H4 (cell line): Measurements from ENCODE around the gene PLAAT3. TPM values are rescaled to one million over a fixed set of nuclear protein-coding genes. Genes with fewer than 3 reads are reported as not detected.
"Not testable (repeated sequence)": the region's sequence is repeated elsewhere in the genome, so short reads cannot be mapped to it uniquely, and the experiment has no call there.

Experiments used
- DNase-seq: peaks from one replicate; pipeline ENCODE4 v3.0.0-alpha.2; 2015; ENCODE audit warnings: low spot score
- total RNA-seq: library from RNA; depleted of rRNA; stranded (reverse); fragments of >200 nt; shearing (Covaris generic); gene quantifications from 2 replicates; pipeline ENCODE4 v1.2.3, GENCODE V29; 2014; rRNA removed

The PLAAT3 gene
- total RNA-seq, result 4.7 and 9.0 TPM in 2 replicates

DNA sequence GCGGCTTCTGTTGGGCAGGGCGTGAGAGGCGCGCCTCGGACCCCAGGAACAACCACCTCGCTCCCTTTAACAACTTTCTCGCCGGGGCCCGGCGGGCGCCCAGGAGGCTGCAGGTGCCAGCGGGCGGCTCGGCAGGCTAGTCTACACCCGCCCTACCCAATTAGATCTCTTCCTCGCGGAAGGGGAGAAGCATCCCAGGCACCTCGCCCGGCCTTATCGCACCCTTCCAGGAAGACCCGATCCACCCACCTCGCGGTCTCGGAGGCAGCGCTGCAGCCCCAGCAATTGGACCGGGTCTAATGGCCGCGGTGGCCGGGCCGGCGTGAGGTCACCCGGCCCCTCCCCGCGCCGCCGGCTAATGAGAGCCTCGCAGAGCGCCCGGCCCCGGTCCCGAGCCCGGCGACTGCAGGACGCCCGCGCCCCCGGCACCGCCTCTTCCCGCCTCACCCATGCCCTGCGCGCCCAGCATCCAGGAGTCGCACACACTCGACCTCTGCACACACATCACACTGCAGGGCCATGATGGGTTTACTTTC lies at the start of gene PLAAT3:
PLAAT3 (minus strand) TSS at position 298 of the 536 bp plus-strand sequence. CDS start 419 bp downstream, outside the sequence.
- DNase-seq, result no peak

DNA sequence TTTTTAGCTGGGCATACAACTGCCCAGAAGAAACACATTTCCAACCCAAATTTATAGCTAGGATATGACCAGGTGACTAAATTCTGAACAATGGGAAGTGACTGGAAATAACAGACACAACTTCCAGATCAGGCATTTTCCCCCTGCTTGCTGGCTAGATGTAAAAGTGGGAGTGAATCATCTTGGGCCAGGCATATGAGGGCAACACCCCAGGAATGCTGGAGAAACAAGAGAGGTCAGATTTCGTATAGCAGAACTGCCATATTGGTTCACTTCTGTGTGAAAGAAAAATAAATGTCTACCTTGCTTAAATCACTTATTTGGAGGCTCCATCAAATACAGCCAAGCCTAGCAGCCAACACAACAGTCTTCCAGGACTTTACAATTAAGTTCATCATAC lies 49.6 kb upstream of the PLAAT3 start:
- peak; percentile 43 for DNase-seq

DNA sequence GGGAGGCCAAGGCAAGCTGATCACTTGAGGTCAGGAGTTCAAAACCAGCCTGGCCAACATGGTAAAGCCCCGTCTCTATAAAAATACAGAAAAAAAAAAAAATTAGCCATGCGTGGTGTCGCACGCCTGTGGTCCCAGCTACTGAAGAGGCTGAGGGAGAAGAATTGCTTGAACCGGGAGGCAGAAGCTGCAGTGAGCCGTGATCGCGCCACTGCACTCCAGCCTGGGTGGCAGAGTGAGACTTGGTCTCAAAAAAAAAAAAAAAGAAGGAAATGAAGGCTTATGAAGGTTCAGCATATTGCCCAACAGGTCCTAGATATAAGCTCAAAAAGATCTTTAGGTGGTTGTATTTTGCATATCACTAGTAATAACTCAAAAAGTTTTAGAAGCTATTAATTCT lies 46.7 kb upstream of the PLAAT3 start:
- no peak for DNase-seq

DNA sequence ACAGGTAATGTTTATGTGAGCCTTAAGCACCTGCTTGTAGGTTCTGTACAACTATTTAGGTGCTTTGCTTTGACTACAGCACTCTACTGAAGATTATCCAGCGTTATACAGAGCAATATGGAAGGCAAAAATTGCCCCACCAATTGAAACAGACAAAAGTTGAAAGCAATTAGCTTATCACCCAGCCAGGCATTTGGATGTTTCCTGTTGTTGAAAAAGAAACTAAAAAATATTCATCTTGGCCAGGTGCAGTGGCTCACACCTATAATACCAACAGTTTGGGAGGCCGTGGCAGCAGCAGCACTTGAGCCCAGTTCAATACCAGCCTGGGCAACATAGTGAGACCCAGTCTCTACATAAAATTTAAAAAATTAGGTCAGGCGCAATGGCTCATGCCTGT lies 38.4 kb upstream of the PLAAT3 start:
- DNase-seq, result no peak

DNA sequence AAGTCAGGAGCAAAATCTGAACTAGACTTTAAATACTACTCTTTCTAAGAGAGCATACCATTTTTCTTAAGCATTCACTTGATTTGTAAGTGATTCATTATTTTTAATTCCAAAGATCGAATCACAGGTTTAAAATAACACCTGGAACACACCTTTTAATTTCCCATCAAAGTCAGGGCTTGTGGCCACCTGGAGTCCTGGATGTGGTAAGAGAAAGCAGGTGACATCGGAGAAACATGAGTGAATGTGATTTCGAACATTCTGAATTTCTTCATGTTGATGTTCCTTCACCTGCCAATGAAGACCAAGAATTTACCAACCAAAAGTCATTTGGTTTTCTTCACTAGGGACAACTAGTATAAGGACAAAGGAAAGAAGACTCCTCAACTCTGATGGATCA lies 29.0 kb upstream of the PLAAT3 start:
- no peak for DNase-seq

DNA sequence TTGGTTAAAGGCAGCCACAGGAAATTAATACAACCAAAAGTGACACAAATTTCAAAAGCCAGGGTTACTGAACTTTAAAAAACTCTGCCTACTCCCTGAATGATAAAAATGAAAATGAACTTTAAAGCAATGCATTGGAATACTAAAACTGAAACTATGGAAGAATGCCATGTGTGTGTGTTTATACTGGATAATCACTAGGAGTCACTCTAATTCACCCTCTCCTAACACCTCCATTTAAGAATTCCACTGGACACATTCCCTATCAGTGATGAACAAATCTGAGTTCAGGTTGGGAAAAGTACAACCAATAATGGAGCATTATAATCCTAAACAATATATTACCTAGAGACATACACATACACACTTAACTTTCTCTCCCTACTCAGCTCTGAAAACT lies 27.5 kb upstream of the PLAAT3 start:
- DNase-seq, result no peak

DNA sequence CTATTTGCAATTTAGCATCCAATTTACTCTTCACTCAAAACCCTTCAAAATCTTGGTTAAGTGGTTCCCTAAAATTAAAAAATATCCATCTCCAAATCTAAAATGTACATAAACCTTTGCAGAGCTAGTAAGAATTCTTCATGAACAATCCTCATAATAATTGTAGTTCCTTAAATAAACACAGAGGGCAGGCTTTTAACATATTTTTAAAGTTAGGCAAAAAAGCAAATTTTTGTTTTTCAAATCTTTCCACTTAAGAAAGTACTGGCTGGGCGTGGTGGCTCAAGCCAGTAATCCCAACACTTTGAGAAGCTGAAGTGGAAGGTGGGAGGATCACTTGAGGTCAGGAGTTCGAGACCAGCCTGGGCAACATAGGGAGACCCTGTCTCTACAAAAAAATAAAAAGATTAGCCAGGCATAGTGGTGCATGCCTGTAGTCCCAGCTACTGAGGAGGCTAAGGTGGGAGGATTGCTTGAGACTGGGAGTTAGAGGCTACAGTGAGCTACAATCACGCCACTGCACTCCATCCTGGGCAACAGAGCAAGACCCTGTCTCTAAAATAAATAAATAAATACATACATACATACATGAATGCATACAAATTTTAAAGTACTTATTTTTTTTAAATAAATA lies 25.1 kb upstream of the PLAAT3 start:
- DNase-seq, result no peak

DNA sequence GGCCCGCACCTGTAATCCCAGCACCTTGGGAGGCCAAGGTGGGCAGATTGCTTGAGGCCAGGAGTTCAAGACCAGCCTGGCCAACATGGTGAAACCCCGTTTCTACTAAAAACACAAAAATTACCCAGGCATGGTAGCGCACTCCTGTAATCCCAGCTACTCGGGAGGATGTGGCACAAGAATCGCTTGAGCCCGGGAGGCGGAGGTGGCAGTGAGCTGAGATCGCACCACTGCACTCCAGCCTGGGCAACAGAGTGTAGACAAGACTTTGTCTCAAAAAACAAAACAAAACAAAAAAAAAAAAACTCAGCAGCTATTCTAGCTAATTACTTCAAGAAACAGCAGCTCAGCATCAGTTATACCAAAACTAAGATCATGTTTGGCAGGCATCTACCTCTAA lies 24.2 kb upstream of the PLAAT3 start:
- not testable (repeated sequence) for DNase-seq

DNA sequence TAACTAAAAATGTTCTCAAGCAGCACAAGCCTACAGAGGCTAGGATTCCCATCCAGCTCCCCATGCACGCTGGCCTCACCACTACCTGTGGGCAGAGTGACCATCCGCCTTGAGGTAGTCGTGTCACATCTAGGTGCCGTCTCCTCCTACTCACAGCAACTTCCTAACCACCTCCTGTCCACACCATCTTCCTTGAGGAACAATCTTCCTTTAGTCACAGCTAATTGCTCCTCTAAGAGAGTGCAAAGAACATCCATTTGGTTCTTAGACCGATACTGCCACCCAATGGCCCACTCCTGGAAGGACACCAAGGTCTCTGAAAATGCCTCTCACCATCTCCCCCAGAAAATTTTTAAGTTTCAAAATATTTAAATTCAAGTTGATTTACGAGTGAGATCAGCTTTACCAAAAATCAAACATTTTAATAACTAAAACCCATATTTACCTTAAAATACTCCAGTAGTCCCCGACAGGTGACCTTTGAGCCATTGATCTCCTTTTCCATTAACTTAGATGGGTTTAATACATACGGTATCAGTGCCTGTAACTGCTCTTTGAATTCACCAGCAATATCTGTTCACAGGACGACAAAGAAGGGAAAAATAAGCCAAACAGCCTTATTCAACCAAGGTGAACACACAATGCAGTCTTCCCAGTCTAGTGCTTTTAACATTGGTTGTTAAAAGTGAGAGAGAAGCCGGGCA lies 21.7 kb upstream of the PLAAT3 start:
- peak; percentile 57 for DNase-seq

DNA sequence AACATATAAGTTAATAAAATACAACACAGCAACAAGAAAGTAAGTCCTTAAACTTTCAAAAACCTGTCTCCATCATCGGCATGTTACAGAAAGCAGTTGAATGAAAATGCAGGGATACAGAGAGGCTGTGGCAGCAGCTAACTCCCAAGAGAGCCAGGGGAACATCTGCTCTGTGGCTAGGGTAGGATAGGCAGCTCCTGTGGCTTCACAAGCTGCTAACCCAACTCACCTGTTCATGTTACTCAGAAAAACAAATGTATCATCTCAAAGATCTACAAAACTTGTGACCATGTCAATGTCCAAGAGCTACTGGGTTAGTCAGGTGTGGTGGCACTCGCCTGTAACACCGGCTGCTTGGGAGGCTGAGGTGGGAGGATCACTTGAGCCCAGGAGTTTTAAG lies 15.2 kb upstream of the PLAAT3 start:
- DNase-seq, result no peak

DNA sequence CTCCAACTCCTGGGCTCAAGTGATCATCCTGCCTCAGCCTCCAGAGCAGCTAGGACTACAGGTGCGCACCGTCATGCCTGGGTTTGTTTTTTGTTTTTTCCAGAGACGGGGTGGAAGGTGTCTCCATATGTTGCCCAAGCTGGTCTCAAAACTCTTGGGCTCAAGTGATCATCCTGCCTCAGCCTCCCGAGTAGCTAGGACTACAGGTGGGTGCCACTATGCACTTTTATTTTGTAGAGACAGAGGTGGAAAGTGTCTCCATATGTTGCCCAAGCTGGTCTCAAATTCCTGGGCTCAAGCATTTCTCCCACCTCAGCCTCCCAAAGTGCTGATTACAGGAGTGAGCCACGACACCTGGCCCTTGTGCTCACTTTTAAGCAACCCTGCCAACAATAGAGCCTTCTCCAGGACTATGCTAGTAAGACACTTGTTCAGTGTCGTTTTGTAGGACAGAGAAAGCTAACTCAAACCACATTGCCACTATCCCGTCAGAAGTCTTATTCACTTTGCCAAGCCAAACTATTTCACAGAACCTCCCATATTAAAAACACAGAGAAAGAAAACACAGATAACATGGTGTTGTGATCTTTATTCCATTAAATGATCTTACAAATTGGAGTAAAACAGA lies 9.4 kb upstream of the PLAAT3 start:
- no peak for DNase-seq

DNA sequence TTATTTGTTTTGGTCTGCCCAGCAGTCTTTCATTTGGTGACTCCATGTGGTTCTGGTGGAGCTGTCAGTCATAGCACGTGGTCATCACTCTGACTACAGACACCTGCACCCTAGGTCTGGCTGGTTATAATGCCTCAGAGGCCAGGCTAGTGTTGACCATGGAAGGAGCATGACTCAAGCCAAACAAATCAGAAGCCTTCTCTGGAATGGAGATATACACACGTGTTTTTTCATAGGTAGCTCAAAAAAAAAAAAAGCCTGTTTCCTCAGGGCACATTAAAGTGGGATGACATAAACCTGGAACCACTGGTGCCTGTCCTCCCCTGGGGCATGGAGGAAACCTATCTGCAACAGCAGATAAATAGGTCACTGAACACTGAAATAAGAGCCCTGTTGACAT lies 8.1 kb upstream of the PLAAT3 start:
- DNase-seq, result no peak

DNA sequence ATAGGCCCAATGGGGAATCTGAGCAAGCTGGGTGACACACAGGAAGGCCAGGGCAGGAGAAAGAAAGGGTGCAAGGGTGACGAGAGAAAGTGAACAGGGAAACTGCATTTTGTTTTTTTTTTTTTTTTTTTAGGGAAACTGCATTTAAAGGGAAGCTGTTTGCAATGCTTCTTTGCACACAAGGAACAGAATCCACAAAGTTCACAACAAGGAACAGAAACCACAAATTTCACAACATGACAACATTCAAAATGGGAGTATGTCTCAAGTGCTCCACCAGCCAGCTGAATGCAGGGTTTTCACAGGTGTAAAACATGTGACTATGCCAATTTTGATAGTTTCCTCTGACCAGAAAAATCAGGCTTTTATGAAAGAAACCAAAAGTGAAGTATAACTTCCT lies 6.8 kb upstream of the PLAAT3 start:
- no peak for DNase-seq

DNA sequence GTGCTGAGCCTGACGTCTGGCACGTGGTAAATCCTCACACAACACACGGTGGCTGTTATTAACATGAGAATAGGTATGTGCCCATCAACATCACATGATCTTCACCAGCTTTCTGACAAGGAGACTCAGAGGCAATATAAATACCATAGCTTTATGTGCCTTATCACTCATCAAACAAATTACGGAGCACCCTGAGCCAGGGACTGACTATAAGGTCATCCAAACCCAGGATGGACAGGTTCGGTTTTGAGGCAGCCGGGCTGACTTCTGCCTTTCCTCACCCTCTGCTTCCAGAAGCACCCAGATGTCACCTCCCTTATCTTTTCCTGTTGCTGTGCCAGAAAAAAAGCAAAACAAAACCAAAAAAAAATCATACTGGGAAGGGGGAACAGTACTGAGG lies 5.7 kb upstream of the PLAAT3 start:
- DNase-seq, result no peak

DNA sequence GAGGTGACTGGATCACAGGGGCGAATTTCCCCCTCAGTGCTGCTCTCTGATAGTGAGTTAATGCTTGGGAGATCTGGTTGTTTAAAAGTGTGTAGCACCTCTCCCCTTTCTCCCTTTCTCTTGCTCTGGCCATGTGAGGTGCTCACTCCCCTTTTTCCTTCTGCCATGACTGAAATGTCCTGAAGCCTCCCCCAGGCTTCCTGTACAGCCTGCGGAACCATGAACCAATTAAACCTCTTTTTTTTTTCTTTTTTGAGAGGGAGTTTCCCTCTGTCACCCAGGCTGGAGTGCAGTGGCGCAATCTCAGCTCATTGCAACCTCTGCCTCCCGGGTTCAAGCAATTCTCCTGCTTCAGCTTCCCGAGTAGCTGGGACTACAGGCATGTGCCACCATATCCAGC lies 3.5 kb upstream of the PLAAT3 start:
- DNase-seq, result not testable (repeated sequence)

DNA sequence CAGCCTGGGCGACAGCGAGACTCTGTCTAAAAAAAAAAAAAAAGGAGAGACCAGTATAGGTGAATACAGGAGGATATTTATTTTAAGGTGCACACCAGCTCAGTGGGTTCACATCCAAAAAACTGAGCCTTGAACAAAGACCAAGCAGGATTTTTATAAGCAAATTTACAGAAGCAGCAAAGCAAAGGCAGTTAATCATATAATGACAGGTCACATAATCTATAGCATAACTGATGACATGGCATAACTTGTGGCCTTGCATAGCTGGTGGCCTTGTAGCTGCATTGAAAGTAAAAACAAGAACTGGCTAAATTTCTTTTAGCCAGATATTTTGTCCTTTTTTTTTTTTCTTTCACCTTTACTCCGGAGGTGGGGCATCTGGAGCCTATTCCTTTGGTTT lies 2.7 kb upstream of the PLAAT3 start:
- DNase-seq, result no peak

DNA sequence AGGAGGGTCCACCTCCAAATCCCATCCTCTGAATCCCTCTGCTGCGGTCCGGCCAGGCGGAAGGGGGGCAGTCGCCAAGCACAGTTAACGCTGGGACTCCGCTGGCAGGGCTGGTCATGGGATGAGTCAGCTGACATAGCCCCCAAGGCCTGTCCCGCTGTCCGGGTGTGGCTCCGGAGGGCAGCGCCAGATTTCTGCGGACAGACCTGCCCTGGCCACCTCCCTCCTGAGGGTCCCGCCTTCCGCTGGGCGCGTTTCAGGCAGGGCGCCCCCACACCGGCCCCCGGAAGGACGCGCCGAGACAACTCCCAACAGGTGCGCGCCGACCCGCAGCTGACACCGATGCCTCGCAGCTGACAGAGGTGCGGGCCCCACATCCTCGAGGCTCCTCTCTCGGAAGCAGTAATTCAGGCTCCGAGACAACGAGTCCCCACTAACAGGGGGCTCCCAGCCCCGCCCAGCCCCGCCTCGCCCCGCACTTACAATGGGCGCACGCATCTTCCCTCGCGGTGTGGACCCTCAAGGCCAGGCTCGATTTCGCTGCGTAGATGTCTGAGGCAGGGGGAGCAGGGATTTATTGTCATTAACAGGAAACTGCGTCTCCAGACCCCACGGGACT lies 607 bp downstream of the PLAAT3 start:
- no peak for DNase-seq

DNA sequence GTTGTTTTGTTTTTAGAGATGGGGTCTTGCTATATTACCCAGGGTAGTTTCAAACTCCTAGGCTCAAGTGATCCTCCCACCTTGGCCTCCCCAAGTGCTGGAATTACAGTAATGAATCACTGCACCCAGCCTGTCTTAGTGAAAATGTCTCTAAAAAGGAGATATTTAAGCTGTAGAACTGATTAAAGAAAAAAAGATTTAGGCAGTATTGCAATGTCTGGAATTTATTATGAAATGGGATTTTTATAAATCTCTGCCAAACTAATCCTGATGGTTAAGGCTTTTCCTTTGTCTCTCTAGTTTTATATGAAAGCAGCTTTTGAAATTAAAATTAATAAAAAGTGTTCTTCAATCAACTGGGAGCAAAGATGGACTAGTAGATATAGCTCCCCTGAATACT lies 2.1 kb downstream of the PLAAT3 start:
- DNase-seq, result no peak

DNA sequence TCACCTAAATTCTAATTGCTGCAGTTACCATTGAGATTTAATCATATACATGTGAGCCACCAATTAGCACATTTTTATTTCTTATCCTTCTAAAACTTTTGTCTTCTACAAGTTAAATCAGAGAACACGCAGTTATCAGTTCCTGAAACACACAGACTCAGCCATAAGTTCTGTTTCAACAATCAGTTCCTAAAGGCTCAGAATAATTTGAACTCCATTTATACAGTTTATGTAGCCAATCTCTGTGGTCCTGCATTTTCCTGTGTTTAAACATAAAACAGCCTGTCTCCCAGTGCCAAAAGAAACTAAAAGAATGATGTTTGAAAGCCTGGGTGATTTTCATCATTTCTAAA lies 2.9 kb downstream of the PLAAT3 start:
- DNase-seq, result no peak

DNA sequence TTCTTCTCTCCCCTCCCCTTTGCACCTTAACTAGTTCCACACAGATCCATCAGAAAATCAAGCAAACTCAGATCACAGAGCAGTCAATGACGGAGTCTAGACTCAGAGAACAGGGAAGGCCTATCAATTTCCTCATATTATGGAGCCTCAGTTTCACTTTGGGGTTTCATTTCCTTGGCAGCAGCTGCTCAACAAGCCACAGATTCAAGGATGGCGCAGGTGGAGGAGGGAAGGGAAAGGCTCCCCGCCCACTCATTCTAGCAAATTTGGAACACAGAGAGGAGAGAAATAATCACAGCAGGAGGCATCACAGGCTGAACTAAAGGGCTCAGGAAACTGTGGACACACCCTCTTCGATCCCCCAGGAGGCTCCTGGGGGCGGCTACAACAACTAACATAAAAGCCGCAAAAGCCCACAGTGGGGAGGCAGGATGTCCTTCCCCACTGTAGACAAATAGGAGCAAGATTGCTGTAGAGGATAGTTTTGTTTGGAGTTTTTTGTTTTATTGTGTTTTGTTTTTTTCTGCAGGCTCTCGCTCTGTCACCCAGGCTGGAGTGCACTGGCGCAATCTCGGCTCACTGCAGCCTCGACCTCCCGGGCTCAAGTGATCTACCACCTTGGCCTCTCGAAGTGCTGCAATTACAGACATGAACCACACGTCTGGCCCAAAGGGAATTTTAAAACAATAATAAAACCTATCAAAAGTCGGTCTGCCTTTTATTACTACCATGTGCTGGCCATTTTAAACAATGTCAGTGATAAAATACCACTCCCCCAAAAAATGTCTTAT lies 3.4 kb downstream of the PLAAT3 start:
- DNase-seq, result no peak

DNA sequence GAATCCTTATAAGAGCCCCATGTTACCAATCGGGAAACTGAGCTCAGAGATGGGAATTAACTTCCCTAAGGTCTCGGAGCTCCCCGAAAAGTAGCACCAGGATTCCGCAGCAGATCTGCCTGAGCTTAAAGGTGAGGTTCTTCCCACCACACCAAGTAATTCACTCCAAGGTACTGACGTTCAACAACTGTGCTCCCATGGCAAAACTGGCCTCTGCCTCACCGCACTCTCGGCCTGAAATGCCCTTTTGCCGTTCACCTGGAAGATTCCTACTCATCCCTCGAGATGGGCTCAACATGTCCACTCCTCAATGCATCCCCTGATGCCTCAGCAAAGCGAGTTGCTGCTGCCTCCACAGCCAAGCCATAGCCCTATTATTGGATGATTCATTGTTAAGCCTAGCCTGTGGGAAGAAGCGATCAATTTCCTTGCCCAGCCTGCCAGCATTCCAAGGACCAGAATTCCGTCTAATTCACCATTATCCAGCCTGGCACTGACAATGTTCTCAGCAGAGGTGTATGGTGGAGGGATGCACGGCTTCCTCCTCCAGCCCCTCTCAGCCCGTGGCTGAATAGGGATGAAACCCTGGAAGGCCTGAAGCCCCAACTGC lies 4.2 kb downstream of the PLAAT3 start:
- no peak for DNase-seq
